Measurements from ENCODE around the gene GSE1. TPM values are rescaled to one million over a fixed set of nuclear protein-coding genes. Genes with fewer than 3 reads are reported as not detected.

The GSE1 gene
- total RNA-seq, 6 experiments from 2014 or later, result 49.2 to 62.3 (median 58.1) TPM

GRCh38 chr16:85636234-85636812 lies 23.2 kb downstream of the GSE1 start:
- no peaks in the 10 kb centered on the region for H3K9me3 Mint-ChIP-seq
- no peak overlapping the region for H3K4me3 Mint-ChIP-seq
- no peak for DNase-seq
- H3K27ac Mint-ChIP-seq, result no peak overlapping the region
- peaks cover 2% of the 10 kb centered on the region; the same call in 1 of the 2 replicates for H3K27me3 Mint-ChIP-seq (ENCODE audit: insufficient read depth)
- H3K36me3 Mint-ChIP-seq (ENCODE audit: low read depth), result no peaks in the 10 kb centered on the region
- no peaks in the 10 kb centered on the region for H3K4me1 Mint-ChIP-seq (ENCODE audit: low read depth)
- TF ChIP-seq CTCF (IDR thresholded peaks at IDR 0.05), result no peak

GRCh38 chr16:85637061-85637807 lies 24.1 kb downstream of the GSE1 start:
- Mint-ChIP-seq H3K36me3 (ENCODE audit: low read depth) (no peaks in the 10 kb centered on the region), H3K9me3 (no peaks in the 10 kb centered on the region), H3K4me3 (no peak overlapping the region), H3K4me1 (ENCODE audit: low read depth) (no peaks in the 10 kb centered on the region), H3K27me3 (ENCODE audit: insufficient read depth) (peaks cover 2% of the 10 kb centered on the region; the same call in 1 of the 2 replicates), H3K27ac (no peak overlapping the region)
- no peak for DNase-seq
- TF ChIP-seq CTCF (IDR thresholded peaks at IDR 0.05), result no peak

- no peaks in the 10 kb centered on the region for H3K9me3 Mint-ChIP-seq
- peaks cover 2% of the 10 kb centered on the region; the same call in 1 of the 2 replicates for H3K27me3 Mint-ChIP-seq (ENCODE audit: insufficient read depth)
- no peak overlapping the region for H3K27ac Mint-ChIP-seq
- no peaks in the 10 kb centered on the region for H3K36me3 Mint-ChIP-seq (ENCODE audit: low read depth)
- no peak for DNase-seq
- TF ChIP-seq CTCF (IDR thresholded peaks at IDR 0.05), result no peak
- H3K4me3 Mint-ChIP-seq, result no peak overlapping the region
- no peaks in the 10 kb centered on the region for H3K4me1 Mint-ChIP-seq (ENCODE audit: low read depth)
Observed at GRCh38 chr16:85637808-85638647, 24.9 kb downstream of the GSE1 start.

GRCh38 chr16:85638695-85639409 lies 25.7 kb downstream of the GSE1 start:
- no peak for TF ChIP-seq CTCF (IDR thresholded peaks at IDR 0.05)
- no peak for DNase-seq
- Mint-ChIP-seq H3K9me3 (no peaks in the 10 kb centered on the region), H3K4me1 (ENCODE audit: low read depth) (no peaks in the 10 kb centered on the region), H3K27me3 (ENCODE audit: insufficient read depth) (peaks cover 2% of the 10 kb centered on the region; the same call in 1 of the 2 replicates), H3K27ac (no peak overlapping the region), H3K36me3 (ENCODE audit: low read depth) (no peaks in the 10 kb centered on the region), H3K4me3 (no peak overlapping the region)

GRCh38 chr16:85639529-85640253 lies 26.6 kb downstream of the GSE1 start:
- TF ChIP-seq CTCF (IDR thresholded peaks at IDR 0.05), result no peak

More at GRCh38 chr16:85639529-85640253, 26.6 kb downstream of the GSE1 start:
- no peaks in the 10 kb centered on the region for H3K36me3 Mint-ChIP-seq (ENCODE audit: low read depth)
- H3K9me3 Mint-ChIP-seq, result no peaks in the 10 kb centered on the region
- DNase-seq, result no peak
- peaks cover 5% of the 10 kb centered on the region for H3K27me3 Mint-ChIP-seq (ENCODE audit: insufficient read depth)
- no peak overlapping the region for H3K27ac Mint-ChIP-seq
- no peaks in the 10 kb centered on the region for H3K4me1 Mint-ChIP-seq (ENCODE audit: low read depth)
- no peak overlapping the region for H3K4me3 Mint-ChIP-seq

All from HFFc6 (cell line).